ENCODE data around the gene VWA3B.

Gene VWA3B

DNA sequence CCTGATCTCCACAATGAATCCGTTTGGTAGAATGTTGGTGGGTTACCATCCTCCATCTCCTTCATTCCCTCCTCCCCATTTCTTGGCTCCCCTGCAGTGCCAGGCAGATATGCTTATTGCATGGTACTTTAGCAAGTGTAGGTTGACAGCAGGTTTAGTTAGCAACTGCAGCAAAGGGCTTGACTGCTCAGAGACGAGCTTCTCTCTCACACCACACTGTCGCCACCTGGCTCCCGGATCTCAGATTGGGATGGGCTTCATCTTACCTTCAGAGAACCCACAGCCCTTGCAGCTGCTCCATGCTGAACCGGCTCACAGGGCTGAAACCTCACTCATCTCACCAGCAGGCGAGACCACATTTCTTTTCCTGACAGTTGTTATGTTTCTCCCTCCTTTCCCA, 88.8 kb downstream of the VWA3B start:
- no peak for ATAC-seq

DNA sequence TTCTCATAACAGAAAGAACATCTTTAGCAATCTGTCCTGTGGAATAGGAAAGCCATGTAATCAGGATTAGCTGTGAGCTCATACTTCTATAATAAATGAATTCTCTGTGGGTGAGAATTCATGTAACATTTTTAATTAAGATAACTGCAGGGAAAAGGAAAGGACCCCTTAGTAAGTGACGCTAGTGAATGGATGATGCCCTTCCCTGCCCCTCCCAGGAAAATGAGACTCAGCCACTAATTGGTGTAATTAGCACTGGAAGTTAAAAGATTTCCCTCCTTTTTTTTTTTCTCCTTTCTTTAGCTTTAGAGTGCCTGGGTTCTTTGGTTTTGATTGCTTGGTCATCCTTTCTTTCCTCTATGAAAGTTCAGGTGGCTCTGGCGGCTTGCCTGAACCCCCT, 90.3 kb downstream of the VWA3B start:
- no peak for ATAC-seq

DNA sequence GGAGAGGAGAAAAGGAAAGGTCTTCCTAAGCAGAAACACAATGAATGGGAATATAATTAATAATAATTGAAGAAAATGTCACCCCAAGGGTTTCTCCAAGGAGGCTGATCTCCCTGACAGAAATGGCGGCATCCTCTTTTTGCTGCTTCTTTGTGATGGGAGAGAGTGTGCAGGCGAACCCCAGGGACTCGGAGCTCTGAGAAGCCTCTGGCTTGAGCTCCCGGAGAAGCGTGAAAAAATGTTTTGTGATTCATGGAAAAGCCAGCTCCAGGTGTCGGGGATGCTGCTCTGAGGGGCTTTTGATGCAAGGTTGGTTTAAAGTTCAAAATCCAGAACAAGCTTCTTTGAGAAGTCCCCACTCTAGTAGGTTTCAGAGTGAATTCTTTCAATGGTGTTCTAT, 91.0 kb downstream of the VWA3B start:
- no peak for ATAC-seq

DNA sequence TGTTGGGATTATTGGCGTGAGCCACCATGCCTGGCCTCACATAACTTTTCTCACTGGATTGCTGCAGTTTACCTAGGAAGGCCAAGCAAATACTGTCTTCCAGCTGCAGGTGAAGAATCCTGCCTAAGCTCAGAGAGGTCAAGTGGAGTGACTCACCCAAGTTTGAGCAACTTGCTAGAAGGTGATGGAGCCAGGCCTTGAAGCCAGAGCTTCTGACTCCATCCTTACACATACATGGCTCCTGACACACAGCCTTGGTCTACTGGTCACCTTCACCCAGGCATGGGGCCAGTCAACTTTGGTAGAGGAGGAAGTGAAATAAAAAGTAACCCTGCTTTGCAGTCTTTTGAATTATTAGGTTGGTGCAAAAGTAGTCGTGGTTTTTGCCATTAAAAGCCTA, 93.5 kb downstream of the VWA3B start:
- no peak for ATAC-seq

DNA sequence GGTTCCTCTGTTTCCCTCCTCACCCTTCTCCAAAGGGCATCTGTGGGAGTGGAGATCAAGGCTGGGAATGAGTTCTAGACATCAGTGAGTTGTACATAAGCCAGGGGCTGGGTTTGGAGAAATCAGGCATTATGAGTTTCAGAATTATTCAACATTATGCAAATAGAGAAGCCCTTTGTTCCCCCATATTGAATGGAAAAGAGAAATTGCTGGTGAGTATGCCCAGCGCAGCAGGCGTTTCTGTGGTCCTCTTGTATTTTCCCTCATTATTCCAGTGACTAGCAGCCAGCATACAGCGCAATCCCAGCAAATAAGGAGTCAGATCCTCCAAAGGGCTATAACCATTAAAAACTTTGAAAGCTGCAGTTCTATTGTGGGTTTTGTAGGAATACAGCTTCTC, 94.4 kb downstream of the VWA3B start:
- ATAC-seq: no peak

DNA sequence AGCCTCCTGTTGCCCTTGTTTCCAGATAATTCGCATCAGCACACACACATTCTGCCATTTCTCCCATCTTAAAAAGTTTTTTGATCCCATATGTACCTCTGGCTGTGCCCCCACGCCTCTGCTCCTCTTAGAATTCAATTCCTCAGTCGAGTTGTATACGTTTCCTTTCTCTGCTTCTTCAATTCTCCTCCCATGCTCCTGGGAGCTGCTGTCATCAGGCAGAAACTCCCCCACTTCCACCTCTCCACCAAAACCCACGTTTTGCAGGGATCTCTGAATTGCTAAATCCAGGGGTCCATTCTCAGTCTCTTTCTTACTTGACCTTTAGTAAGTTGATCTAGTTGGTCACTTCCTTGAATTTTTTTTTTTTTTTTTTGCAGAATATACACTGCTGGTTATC, 98.8 kb downstream of the VWA3B start:
- ATAC-seq: no peak

DNA sequence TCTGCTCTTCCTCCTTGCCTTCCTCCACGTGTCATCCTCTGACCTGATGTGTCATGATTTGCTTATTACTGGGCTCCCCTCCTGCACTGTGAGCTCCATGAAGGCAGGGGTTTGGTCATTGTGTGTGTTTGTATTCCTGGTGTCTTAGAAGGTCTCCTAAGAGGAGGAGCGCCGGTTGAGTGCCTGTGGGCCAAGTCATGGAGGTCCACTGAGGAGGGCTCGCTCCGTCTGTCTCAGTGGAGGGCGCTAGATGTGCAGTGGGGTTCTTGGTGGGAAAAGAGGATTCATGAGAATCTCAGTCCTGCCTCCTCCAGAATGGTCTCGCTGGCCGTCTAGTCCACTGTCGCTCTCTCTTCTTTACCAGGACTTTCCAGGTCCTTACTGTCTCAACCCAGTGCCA, 100.2 kb downstream of the VWA3B start:
- ATAC-seq: no peak

DNA sequence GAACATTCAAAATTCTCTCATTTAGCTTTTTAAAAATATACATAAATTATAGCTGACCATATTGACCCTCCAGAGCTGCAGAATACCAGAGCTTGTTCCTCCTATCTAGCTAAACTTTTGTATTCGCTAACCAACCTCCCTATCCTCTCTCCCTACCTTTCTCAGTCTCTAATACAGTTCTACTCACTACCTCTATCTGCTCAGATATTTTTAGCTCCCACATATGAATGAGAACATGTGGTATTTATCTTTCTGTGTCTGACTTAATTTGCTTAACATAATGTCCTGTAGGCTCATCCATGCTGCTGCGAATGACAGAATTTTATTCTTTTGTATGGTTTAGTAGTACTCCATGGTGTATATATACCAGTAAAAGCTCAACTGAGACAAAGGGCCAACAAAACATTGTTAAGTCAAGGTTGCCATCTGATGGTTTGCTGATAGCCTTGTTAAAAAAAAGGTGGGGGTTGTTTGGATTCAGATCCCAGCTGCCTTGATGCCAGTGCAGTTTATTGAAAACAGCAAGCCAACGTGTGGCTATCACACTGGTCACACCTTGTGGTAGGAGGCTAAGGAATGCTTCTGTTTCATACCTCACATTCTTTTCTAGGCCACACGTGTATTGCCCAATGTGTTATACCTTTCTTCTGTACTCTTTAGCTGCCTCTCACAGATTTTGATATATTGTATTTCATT, 101.5 kb downstream of the VWA3B start:
- no peak for ATAC-seq

DNA sequence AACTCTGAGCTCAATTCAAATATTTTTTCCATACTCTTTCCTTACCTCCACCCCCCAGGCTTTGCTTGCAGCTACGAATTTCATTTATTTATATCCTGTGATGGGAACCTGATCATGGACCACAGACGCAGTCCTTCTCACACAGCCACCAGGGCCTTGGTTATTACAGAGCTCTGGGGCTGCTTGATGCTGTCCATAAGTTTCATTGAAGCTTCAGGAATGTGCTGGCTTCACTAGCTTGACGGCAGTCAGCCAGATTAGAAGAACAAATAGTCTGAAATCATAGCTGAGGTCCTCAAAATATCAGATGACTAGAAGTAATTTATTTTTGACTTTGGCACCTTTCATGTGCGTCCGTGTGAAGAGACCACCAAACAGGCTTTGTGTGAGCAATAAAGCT, 104.9 kb downstream of the VWA3B start:
- ATAC-seq: no peak

DNA sequence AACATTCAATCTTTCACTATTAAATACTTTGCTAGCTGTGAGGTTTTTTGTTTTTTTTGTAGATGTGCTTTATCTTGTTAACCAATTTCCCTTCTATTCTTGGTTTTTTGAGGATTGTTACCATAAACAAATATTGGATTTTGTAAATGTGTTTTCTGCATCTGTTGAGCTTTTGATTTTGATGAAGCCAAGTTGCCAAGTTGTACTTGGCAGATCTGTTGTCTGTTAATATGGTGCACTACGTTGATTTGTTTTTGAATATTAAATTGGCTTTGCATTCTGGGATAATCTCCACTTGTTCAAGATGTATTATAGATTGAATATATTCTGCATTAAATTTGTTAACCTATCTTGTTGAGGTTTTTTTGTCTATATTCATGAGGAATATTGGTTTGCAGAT, 114.6 kb downstream of the VWA3B start:
- ATAC-seq: no peak

DNA sequence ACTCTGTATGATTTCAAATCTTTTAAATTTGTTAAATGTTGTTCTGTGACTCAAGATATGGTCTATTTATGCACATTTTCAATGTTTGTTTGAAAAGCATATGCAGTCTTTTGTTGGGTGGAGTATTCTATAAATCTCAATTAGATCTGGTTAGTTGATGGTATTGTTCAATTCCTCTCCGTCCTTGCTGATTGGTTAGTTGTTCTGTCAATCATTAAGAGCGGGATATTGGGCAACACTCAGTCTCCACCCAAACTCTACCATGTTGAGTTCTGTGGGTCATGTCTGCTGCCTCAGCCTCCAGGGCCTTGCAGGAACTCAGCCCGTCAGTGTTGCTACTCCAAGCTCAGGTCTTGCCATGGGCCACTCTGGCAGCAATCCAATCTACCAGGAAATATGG, 118.9 kb downstream of the VWA3B start:
- ATAC-seq: no peak

DNA sequence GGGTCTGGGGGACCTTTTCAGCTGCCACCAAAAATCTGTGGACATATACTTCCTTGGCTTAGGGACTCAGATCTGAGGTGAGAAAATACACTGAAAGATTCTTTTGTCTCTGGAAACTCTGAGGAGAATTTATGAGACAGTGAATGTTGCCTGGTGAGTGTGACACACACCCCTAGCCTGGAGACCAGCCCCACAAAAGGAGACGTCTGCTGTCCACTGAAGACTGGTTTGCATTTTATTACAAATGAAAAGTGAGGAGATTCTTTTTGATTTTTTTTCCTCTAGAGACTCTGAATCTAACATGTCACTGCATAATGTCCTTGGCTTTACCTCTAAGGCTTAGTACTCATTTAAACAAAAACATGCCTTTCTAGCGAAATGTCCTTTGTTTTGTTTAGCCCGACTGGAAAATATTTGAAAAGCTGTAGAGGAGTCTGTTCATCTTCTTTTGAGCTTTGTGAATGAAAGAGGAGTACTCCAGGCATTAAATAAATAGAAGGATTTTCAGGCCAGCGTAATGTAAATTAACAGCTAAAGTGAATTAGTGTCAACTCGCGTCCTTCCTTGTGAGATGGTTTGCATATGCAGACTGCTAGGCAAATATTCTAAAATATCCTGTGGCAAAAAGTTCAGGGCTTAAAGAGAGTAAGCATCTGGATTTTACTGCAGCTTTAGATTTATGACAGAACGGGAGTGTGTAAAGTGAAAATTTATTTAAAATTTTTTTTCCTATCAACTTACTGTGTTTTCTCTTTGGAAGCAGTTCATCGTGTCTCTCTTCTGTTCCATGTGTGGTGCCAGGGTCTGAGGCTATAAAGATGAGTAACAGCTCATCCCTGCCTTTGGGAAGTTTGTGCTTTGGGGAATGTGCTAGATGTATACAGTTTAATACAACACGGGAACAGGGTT, 125.4 kb downstream of the VWA3B start:
- no peak for ATAC-seq

DNA sequence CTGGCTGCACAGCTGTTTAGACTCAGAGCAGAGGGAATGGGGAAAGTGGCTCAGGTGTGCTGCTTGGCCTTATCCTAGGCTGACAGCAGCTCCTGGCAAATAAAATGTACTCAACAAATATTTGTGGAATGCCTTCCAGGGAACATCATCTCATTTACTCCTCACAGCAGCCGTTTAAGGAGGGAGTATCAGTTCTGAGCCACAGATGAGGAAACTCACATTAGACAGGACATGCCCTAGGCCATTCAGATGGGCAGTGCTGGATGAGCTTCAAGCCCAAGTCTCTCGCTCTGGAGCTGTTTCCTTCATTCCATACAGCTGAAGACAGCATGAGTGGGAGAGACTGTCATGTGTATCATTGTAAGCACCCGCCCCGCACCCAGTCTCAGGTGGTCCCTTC, 129.6 kb downstream of the VWA3B start:
- no peak for ATAC-seq

DNA sequence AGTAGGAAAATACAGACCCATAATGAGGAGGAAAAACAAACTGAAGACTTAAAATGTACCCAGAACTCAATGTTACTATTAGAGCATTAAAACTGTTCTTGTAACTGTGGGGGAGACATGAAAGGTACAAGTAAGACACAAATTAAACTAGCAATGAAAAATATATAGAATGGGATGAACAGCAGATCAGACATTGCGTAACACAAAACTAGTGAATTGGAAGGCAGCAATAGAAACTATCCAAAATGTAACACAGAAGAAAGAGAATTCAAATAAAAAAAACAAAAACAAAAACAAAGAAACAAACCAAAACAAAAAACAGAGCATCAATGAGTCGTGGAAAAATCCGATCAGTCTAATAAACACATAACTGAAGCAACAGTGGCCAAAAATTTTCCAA, 132.2 kb downstream of the VWA3B start:
- no peak for ATAC-seq

DNA sequence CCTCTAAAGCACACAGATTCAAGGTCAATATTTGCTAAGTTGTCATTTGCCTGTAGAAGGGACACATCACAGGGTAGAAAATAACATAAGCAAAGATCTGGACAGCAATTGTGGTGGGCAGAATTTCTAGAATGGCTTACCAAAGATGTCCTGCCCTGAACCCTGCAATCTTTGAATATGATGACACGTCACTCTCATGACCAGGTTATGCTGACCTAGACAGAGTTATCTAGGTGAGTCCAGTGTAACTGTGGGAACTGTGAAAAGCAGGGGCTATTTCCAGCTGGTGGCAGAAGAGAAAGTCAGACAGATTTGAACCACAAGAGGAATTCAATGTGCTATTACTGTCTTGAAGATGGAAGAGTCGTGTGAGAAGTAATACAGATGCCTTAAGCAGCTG, 147.0 kb downstream of the VWA3B start:
- no peak for ATAC-seq

DNA sequence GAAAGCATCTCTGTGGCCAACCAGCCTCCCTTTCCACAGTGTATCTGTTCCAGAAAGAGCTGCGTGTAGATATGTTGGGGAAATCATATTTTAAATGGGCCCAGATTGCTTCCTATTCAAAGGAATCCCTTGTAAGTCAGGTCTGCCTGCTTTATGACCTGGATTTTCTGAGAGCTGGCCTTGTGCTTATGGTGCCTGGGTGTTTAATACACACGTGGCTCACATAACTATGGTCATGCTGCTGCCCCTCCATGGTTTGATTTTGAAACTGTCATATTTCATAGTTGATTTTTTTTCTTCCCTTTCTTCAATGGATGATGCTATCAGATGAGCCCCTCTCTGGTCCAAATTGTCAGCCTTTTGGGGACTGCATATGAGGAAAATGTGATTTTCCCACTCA, 147.8 kb downstream of the VWA3B start:
- ATAC-seq: no peak

DNA sequence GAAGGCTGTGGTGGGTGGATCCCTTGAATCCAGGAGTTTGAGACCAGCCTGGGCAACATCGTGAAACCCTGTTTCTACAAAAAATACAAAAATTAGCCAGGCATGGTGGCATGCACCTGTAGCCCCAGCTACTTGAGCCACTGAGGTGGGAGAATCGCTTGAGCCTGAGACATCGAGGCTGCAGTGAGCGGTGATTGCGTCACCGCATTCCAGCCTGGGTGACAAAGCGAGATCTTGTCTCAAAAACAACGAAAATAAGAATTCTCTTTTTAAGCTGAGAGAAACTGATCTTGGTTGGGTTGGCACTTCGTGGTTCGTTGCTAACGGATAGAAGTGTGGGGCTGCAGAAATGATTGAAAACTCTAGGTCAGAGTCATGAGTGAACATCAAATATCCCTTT, 150.0 kb downstream of the VWA3B start:
- ATAC-seq: no peak

DNA sequence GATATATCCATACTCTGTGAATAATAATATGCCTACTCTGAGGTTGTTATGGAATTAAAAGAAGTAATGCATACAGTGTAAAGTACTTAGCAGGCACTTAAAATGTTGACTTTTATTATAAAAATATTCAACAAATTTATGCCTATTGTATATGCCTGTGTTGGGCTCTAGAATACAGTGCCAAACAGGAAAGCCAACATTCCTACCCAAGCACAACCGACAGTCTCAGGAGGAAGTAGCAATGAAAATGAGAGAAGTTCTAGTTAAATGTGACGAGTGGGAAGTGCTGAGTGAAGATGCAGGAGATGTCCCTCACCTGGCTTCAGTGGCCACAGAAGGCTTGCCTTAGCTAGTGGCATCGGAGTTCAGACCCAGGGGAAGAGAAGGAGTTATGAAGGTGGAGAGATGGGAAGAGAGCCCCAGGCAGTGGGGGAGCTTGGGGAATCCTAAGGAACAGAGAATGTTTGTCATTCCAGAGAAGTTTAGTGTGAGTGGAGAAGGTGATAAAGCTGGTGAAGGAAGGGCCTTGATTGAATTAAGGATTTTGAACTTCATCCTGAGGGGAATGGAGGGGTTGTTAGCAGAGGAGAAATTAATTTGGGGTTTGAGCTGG, 153.9 kb downstream of the VWA3B start:
- ATAC-seq: no peak

DNA sequence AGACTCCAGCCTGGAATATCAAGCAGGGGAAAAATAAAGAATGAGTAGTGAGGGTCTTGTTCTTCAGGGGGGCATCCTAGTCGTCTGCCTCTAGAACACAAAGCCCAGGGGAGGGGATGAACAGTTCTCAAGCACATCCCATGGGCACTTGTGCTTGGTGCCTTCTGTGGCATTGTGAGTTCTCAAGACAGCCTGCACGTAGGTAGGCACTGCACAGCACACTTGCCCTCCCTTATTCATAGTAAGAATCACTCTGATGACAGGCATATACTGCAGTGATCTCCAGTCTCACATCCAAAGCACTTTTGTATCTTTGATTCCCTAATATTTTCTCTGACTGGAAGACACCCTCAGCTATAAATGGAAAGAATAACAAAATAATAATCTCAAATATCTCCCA, 154.6 kb downstream of the VWA3B start:
- ATAC-seq: no peak

DNA sequence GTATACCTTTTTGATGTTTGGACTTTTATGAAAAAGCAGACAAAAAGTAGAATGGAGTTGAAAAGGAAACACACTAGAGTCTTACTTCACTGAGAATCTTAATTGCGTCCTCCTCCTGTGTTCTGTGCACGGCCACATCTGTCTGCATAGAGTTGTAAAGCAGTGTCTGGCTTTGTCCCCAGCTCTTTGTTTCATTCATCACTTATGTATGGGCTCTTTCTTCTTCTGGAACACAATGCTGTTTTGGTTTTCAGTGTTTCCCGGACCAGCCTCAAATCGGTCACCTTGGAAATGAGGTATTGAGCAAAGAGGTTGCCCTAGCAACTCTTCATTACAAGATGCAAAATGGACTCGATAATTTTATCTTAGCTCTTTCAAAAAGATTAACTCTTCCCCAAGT, 155.0 kb downstream of the VWA3B start:
- no peak for ATAC-seq

DNA sequence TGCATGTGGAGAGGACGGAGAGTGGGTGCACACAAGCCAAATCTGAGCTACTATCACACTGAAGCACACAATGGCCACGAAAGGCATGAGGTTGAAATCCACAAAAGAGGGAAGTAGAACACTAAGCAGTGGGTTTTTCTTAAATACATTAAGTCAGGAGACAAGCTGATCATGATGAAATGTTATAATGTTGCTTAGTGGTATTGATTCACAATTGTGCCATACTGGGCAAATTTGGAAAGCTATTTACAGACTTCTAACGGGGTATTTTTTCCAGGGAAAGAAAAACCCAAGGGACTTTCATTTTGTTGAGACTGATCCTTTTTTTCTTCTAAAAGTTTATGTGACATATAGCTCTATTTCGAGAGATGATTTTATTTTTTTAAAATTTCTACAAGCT, 158.5 kb downstream of the VWA3B start:
- no peak for ATAC-seq

DNA sequence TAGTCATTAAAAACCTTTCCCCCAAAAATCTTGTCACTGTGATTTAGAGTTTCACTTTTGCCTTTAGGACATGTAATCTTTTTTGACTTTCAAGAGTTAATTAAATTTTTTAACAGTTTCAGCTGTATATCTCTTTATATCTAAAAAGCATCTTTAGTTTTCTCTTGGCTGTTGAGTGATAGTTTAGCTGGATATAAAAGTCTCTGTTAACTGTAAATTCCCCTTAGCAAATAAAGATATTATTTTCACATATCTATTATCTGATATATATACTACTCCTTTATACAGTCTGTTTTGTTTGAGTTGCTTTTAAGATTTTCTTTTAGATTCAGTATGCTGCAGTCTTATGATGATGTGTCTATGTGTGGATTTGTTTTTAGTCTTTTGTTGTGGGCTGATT, 160.4 kb downstream of the VWA3B start:
- no peak for ATAC-seq

DNA sequence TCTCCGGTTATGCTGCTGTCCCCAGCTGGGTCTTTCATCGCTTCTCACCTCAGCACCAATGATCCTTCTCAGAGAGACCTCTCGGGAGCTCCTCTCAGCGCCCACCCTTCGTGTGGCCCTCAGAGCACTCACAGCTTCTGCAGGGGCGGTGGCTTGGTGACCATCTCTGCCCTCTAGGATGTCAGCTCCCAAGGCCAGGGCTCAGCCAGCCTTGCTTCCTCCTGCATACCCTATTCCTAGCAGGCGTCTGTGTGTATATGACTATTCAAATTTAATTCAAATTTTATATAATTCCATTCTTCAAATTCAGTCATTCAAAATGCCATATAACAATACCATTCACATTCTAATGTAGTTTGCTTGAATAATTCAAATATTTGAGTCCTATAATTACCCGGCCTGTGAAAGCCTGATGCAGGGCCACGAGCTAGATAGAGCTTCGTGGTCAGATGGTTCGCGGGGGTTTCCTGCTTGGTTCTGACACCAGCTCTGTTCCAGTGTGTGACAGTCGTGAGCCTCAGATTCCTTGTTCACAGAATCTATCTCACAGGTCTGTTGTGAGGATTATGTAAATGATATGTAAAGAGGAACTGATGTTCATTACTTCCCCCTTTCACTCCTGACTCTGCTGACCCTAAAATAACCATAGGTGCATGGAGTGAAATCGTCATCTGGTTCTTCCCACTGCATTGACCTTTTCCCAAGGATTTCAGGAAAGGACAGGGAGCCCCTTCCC, 165.2 kb downstream of the VWA3B start:
- no peak for ATAC-seq

All from activated CD4-positive, CD25-positive, alpha-beta regulatory T cell treated with anti-CD3 and anti-CD28 coated beads, Interleukin-2, amount 50 U/mL, for 24 hours (primary cell).